Body of pancreas (tissue), 4 donors: ENCODE measurements around the gene CLDN15.

Source experiments
- POLR2A ChIP-seq, 3 donors: fragments of 450-650 bp; IDR thresholded peaks; one replicate each; pipeline ENCODE4 v1.6.1; 2016; ENCODE audit warnings: antibody characterized with exemption in 3 of 3, mild to moderate bottlenecking in 2 of 3
- TF ChIP-seq, protein P1 (sequence below), 7 experiments: fragments of 450-650 bp in 4 of 7; fragments of 200-600 bp in 3 of 7; sonication (generic) in 3 of 7; IDR thresholded peaks; one replicate each; pipeline ENCODE4 v1.5.1; 2016 to 2019; ENCODE audit warnings: antibody characterized with exemption in 7 of 7

DNA sequence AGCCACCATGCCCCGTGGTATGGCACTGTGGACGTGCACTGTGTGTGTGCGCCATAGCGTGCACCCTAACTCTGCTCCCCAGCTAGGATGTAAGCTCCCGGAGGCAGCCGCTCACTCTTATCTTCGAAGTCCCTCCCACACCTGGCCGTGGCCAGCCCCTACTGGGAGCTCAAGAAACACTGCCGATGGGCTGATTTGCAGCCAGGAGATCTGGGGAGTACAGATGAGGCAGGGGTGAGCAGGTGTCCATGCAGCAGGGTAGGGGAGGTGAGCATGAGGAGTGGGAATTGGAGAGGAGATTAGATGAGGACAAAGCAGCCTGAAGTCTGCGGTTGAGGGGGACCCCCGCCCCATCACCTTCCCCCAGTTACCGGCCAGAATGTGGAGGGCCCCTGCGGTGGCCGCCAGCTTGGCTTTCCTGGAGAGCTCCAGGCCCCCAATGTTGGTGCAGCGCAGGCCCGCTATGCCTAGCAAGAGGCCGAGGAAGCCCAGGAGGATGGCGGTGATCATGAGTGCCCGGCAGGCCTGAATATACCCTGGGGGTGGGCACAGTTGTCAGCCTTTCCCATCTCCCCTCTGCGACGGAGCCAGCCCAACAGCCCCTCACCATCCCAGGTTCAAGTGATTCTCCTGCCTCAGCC is 3.6 kb downstream of the CLDN15 start:
- TF ChIP-seq, protein P1, sequence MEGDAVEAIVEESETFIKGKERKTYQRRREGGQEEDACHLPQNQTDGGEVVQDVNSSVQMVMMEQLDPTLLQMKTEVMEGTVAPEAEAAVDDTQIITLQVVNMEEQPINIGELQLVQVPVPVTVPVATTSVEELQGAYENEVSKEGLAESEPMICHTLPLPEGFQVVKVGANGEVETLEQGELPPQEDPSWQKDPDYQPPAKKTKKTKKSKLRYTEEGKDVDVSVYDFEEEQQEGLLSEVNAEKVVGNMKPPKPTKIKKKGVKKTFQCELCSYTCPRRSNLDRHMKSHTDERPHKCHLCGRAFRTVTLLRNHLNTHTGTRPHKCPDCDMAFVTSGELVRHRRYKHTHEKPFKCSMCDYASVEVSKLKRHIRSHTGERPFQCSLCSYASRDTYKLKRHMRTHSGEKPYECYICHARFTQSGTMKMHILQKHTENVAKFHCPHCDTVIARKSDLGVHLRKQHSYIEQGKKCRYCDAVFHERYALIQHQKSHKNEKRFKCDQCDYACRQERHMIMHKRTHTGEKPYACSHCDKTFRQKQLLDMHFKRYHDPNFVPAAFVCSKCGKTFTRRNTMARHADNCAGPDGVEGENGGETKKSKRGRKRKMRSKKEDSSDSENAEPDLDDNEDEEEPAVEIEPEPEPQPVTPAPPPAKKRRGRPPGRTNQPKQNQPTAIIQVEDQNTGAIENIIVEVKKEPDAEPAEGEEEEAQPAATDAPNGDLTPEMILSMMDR (IDR thresholded peaks at IDR 0.05), result no peak
- no peak for TF ChIP-seq POLR2A (IDR thresholded peaks at IDR 0.05)
